ENCODE measurements around the gene ANKRD34C.

GRCh38 chr15:79257454-79257853 lies 25.1 kb upstream of the ANKRD34C start:
- no peak for TF ChIP-seq CTCF (conservative IDR thresholded peaks at IDR 0.05; ENCODE audit: low read depth, low read length)
- no peak for TF ChIP-seq EZH2 (IDR thresholded peaks at IDR 0.05; ENCODE audit: borderline replicate concordance, low read depth, low read length, poor library complexity, severe bottlenecking)
